Measurements from ENCODE around the gene LPIN1.

Gene LPIN1

GRCh38 chr2:11866358-11867335 is 120.2 kb downstream of the LPIN1 start:
- DNase-seq (ENCODE audit: low read depth), result no peak

- no peak for DNase-seq (ENCODE audit: low read depth)
These were observed 121.5 kb downstream of the LPIN1 start for GRCh38 chr2:11867926-11868325.

- DNase-seq (ENCODE audit: low read depth), result no peak
These were observed 123.1 kb downstream of the LPIN1 start for GRCh38 chr2:11869391-11869991.

- DNase-seq (ENCODE audit: low read depth), result no peak
These were observed 123.6 kb downstream of the LPIN1 start for GRCh38 chr2:11870064-11870463.

- DNase-seq (ENCODE audit: low read depth), result no peak
These were observed 124.2 kb downstream of the LPIN1 start for GRCh38 chr2:11870584-11870983.

- no peak for DNase-seq (ENCODE audit: low read depth)
These were observed 125.0 kb downstream of the LPIN1 start for GRCh38 chr2:11871421-11871820.

- DNase-seq (ENCODE audit: low read depth), result no peak
These were observed 126.0 kb downstream of the LPIN1 start for GRCh38 chr2:11872247-11872947.

- DNase-seq (ENCODE audit: low read depth), result no peak
These were observed 126.5 kb downstream of the LPIN1 start for GRCh38 chr2:11872948-11873269.

- no peak for DNase-seq (ENCODE audit: low read depth)
These were observed 127.1 kb downstream of the LPIN1 start for GRCh38 chr2:11873356-11874154.

GRCh38 chr2:11874861-11875260 is 128.4 kb downstream of the LPIN1 start:
- DNase-seq (ENCODE audit: low read depth), result no peak

- DNase-seq (ENCODE audit: low read depth), result no peak
These were observed 129.0 kb downstream of the LPIN1 start for GRCh38 chr2:11875481-11875880.

GRCh38 chr2:11876436-11876835 is 130.0 kb downstream of the LPIN1 start:
- no peak for DNase-seq (ENCODE audit: low read depth)

GRCh38 chr2:11876889-11877288 is 130.5 kb downstream of the LPIN1 start:
- no peak for DNase-seq (ENCODE audit: low read depth)

All from stimulated activated CD8-positive, alpha-beta memory T cell treated with anti-CD3 and anti-CD28 coated beads, Interleukin-7, amount 100 ng/mL, for 24 hours (primary cell).